Testis (tissue), 3 donors: Measurements from ENCODE around the gene AK4. TPM values are rescaled to one million over a fixed set of nuclear protein-coding genes. Genes with fewer than 3 reads are reported as not detected.

Experiments used
- DNase-seq: peaks from one replicate; pipeline ENCODE4 v3.0.0-alpha.2; 2019
- H3K27ac ChIP-seq, 2 donors: fragments of 200-600 bp; sonication (generic); one replicate each; pipeline ENCODE4 v1.5.1; 2019
- H3K27me3 ChIP-seq: fragments of 200-600 bp; sonication (generic); one replicate; pipeline ENCODE4 v1.5.1; 2019
- H3K36me3 ChIP-seq: fragments of 200-600 bp; sonication (generic); one replicate; pipeline ENCODE4 v1.5.1; 2017; ENCODE audit warnings: low read depth; ENCODE audit errors: missing control alignments
- H3K4me1 ChIP-seq: fragments of 200-600 bp; sonication (generic); one replicate; pipeline ENCODE4 v1.5.1; 2019
- H3K4me3 ChIP-seq, 2 donors: fragments of 200-600 bp; sonication (generic); one replicate each; pipeline ENCODE4 v1.5.1; 2017 to 2019
- H3K9me3 ChIP-seq: fragments of 200-600 bp; sonication (generic); one replicate; pipeline ENCODE4 v1.5.1; 2017
- POLR2A ChIP-seq: fragments of 450-650 bp; IDR thresholded peaks from one replicate; pipeline ENCODE4 v1.6.1; 2017; ENCODE audit warnings: antibody characterized with exemption, mild to moderate bottlenecking, moderate library complexity
- WGBS, 2 donors: methylation state at CpG; one replicate each; pipeline ENCODE4 v1.1.5; 2018; 5-methylcytosine and 5-hydroxymethylcytosine counted together
- intact Hi-C: fragments of 100-400 bp; cut with DNase I; formaldehyde crosslinking; loops from one replicate; pipeline ENCODE4 v1.15.1; 2023; ENCODE audit warnings: low total_unique reads
- polyA plus RNA-seq: library from polyadenylated mRNA; stranded (reverse); fragments of 350-450 nt; fragmentation: Illumina TruSeq; extraction: RNeasy Lipid Tissue Mini Kit (QIAGEN cat#74804); gene quantifications from one replicate; pipeline ENCODE4 v1.2.3, GENCODE V29; 2014; ENCODE audit warnings: low read depth, low replicate concordance; ENCODE audit not compliant: insufficient read depth
- total RNA-seq, 2 donors: library from RNA; depleted of rRNA; stranded (reverse); fragments of >200 nt; gene quantifications; one replicate each; pipeline ENCODE4 v1.2.3, GENCODE V29; 2016
- TF ChIP-seq, protein P1 (sequence below), 3 experiments: fragments of 450-650 bp in 2 of 3; fragments of 200-600 bp in 1 of 3; sonication (generic) in 1 of 3; IDR thresholded peaks; one replicate each; pipeline ENCODE4 v1.5.1; 2016 to 2019; ENCODE audit warnings: antibody characterized with exemption in 3 of 3, mild to moderate bottlenecking in 2 of 3, moderate library complexity in 1 of 3

AK4 gene
- total and polyA plus RNA-seq, 3 donors from 2014 or later, result 29.0 to 42.0 (median 40.1) TPM

DNA sequence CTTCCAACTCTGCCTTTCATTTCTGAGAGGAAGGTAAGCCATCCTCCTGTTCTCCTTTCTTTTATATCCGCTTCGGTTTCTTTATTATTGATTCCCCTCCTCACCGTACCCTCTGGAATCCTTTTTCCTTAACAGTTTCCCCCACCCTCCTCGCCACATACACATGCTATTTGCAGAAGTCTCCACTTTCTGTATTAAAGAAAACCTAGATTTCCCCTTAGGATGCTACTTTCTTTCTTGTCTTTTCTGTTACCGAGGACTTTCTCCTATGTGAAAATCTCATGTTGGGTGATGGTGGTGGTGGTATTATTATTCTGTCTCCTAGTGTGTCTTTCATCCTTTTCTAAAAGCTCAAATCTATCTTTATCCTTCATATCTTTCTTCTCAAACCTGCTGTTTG lies 62.3 kb downstream of the AK4 start:
- TF ChIP-seq, protein P1, sequence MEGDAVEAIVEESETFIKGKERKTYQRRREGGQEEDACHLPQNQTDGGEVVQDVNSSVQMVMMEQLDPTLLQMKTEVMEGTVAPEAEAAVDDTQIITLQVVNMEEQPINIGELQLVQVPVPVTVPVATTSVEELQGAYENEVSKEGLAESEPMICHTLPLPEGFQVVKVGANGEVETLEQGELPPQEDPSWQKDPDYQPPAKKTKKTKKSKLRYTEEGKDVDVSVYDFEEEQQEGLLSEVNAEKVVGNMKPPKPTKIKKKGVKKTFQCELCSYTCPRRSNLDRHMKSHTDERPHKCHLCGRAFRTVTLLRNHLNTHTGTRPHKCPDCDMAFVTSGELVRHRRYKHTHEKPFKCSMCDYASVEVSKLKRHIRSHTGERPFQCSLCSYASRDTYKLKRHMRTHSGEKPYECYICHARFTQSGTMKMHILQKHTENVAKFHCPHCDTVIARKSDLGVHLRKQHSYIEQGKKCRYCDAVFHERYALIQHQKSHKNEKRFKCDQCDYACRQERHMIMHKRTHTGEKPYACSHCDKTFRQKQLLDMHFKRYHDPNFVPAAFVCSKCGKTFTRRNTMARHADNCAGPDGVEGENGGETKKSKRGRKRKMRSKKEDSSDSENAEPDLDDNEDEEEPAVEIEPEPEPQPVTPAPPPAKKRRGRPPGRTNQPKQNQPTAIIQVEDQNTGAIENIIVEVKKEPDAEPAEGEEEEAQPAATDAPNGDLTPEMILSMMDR (IDR thresholded peaks at IDR 0.05), result no peak
- no peak for TF ChIP-seq POLR2A
- Histone ChIP-seq H3K4me3 (no peak overlapping the region), H3K27ac (no peak overlapping the region), H3K4me1 (no peaks in the 10 kb centered on the region), H3K27me3 (no peaks in the 10 kb centered on the region), H3K36me3 (no peaks in the 10 kb centered on the region), H3K9me3 (no peaks in the 10 kb centered on the region)
- 94% methylated on average over 5 of the region's 5 CpGs for whole genome bisulfite sequencing, 2 donors
- no peak for DNase-seq
- intact Hi-C loops, result no loop called here

DNA sequence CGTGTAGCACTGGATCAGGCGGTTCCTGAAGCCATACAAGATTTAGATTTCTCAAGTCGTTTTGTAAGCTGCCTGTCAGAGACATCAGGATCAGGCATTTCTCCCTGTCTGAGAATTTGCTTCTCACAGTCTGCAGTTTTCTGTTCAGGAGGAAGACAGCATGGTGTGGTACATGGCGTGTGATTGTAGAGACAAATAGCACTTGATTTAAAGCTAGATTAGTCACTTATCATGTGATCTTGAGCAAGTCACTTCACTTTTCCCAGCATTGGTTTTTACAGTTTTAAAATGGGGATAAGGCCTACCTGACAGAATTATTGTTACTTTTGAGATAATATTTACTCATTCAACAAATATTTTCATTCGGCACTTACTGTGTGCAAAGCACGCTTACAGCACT lies 63.3 kb downstream of the AK4 start:
- Histone ChIP-seq H3K27me3 (no peaks in the 10 kb centered on the region), H3K4me1 (peaks cover 5% of the 10 kb centered on the region), H3K27ac (no peak overlapping the region), H3K4me3 (no peak overlapping the region), H3K9me3 (no peaks in the 10 kb centered on the region), H3K36me3 (no peaks in the 10 kb centered on the region)
- DNase-seq, result no peak
- intact Hi-C loops, result no loop called here
- no peak for TF ChIP-seq POLR2A
- TF ChIP-seq, protein P1 (IDR thresholded peaks at IDR 0.05), result no peak
- 90% methylated on average over 6 of the region's 6 CpGs for WGBS, 2 donors

DNA sequence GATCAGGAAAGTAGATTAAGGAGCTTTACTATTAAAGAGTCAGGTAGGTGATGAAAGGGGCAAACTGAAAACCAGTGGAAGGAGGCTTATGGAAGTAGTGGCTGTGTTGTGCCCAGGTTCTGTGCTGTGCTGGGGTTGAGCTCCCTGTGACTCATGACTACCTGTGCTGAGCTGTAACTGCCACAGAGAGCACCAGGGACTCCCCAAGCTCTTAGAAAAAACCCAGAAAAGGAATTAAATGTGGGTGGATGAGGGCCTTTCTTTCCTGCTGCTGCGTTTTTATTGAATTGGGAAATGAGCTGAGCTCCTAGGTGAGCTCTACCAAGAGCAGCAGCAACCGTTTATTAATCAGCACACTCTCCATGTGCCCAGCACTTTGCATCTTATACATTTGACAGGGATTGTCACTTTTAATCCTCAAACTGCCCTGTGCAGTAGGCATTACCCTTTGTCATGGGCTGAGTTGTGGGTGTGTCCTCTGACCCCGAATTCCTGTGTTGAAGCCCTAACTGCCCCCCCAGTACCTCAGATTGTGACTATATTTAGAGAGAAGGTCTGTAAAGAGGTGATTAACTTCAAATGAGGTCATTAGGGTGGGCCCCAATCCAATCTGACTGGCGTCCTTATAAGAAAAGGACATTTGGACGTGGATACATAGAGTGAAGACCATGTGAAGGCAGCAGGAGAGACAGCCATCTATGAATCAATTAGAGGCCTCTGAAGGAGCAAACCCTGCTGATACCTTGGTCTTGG lies 65.4 kb downstream of the AK4 start:
- Histone ChIP-seq H3K27ac (no peak overlapping the region), H3K36me3 (no peaks in the 10 kb centered on the region), H3K9me3 (no peaks in the 10 kb centered on the region), H3K4me3 (no peak overlapping the region), H3K27me3 (no peaks in the 10 kb centered on the region), H3K4me1 (peaks cover 5% of the 10 kb centered on the region)
- 83 to 86% methylated on average over 5 of the region's 5 CpGs for WGBS, 2 donors
- DNase-seq, result no peak
- intact Hi-C loops, result no loop called here
- TF ChIP-seq, protein P1 (IDR thresholded peaks at IDR 0.05), result no peak
- no peak for TF ChIP-seq POLR2A

DNA sequence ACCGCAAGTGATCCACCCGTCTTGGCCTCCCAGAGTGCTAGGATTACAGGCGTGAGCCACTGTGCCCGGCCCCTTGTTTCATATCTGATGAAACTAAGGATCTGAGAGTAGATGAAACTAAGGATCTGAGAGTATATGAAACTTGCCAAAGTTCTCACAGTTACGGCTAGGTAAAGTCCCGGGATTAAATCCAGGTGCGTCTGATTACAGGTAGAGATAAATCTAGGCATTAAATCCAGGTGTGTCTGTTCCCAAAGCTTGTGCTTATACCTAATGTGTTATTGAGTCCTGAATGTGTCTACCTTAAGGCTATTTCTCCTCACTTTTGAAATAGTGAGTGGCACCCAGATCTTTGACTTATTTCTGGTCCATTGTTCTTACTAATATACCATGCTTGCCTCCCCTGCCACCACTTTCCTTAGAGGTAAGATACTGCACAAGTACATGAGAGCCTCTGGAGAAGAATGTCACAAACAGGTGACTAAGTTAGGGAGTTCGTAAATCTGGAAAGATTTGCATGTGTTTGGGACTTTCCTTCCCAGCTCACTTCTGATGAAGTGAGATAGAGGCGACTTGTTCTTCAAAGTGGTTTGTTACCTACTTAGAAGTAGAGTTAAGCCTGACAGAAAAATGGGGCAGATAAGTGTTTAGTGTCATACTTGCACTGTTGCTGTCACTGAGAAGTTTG lies 66.5 kb downstream of the AK4 start:
- no peaks in the 10 kb centered on the region for H3K9me3 ChIP-seq
- no peak overlapping the region for H3K4me3 ChIP-seq
- WGBS, 2 donors, result 93 to 97% methylated on average over 9 of the region's 9 CpGs
- H3K36me3 ChIP-seq, result no peaks in the 10 kb centered on the region
- intact Hi-C loops, result no loop called here
- TF ChIP-seq, protein P1 (IDR thresholded peaks at IDR 0.05), result no peak
- no peak for TF ChIP-seq POLR2A
- H3K4me1 ChIP-seq, result peaks cover 5% of the 10 kb centered on the region
- no peaks in the 10 kb centered on the region for H3K27me3 ChIP-seq
- DNase-seq, result no peak
- H3K27ac ChIP-seq, result no peak overlapping the region
